Nucleus accumbens (tissue), 56 donors: Measurements from ENCODE around the gene CCL15.

Experiments used
- DNase-seq, 56 donors: peaks; one replicate each; lab custom pipeline; 2025; lab: John Stamatoyannopoulos, UW

The CCL15 gene

GRCh38 chr17:35949401-35949800 lies 52.0 kb downstream of the CCL15 start:
- DNase-seq: no peak

DNA sequence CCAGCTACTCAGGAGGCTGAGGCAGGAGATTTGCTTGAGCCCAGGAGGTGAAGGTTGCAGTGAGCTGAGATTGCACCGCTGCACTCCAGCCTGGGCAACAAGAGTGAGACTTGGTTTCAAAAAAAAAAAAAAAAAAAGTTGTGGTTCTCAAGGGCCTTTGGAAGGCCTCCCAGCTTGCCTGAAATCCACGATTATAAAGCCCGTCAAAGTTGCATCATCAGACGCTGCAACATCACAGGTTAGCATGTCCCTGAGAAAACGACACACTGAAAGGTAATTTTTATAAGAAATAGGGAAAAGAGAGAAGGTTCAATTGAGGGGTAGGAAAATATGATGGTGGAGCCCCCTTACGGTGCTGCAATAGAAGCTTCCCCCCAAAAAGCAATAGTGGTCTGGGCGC lies 53.3 kb downstream of the CCL15 start:
- no peak for DNase-seq
